Fibroblast of the aortic adventitia (primary cell): ENCODE data around the gene ZNRF1. TPM values are rescaled to one million over a fixed set of nuclear protein-coding genes. Genes with fewer than 3 reads are reported as not detected.

Source experiments
- DNase-seq: peaks from one replicate; pipeline ENCODE4 v3.0.0-alpha.2; 2010; ENCODE audit warnings: low read depth
- H3K4me3 ChIP-seq: 2 replicates; pipeline ENCODE4 v1.5.1; 2011; ENCODE audit warnings: low read depth, mild to moderate bottlenecking, control low read depth, low read length, moderate library complexity
- CTCF ChIP-seq: IDR thresholded peaks from 2 replicates; pipeline ENCODE4 v1.5.1; 2011; ENCODE audit warnings: mild to moderate bottlenecking, low read length, control low read depth, inconsistent platforms; ENCODE audit not compliant: insufficient read depth
- total RNA-seq: library from RNA; depleted of rRNA; stranded (reverse); fragments of >200 nt; gene quantifications from 2 replicates; pipeline ENCODE4 v1.2.3, GENCODE V29; 2012; ENCODE audit warnings: low replicate concordance

The ZNRF1 gene
- total RNA-seq, 1 donor, result 14.5 TPM

DNA sequence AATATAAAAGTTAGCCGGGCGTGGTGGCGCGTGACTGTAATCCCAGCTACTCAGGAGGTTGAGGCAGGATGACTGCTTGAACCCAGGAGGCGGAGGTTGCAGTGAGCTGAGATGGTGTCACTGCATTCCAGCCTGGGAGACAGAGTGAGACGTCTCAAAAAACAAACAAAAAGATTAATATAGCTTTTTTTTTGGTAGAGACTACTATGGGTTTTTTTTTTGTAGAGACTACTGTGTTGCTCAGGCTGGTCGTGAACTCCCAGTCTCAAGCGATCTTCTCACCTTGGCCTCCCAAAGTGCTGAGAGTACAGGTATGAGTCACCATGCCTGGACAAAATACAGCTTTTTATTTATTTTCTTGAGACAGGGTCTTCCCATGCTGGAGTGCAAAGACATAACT is 20.2 kb downstream of the ZNRF1 start:
- no peak for DNase-seq
- no peak for TF ChIP-seq CTCF

DNA sequence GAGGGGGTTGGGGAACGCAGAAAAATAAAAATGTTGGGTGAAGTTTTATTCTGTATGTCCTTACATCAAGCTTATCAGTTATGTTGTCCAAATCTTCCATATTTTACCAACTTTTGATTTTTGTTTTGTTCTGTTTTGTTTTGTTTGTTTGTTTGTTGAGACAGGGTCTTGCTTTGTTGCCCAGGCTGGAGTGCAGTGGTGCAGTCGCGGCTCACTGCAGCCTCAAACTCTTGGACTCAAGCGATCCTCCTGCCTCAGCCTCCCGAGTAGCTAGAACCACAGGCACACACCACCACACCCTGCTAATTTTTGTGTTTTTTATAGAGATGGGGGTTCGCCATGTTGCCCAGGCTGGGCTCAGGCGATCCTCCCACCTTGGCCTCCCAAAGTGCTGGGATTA is 20.8 kb downstream of the ZNRF1 start:
- TF ChIP-seq CTCF, result no peak
- no peak for DNase-seq
- no peak overlapping the region for H3K4me3 ChIP-seq

More for the DNA sequence above, 20.2 kb downstream of the ZNRF1 start:
- H3K4me3 ChIP-seq, result no peak overlapping the region

GRCh38 chr16:75021410-75021809 is 22.6 kb downstream of the ZNRF1 start:
- no peak for TF ChIP-seq CTCF
- DNase-seq, result no peak
- no peak overlapping the region for H3K4me3 ChIP-seq

DNA sequence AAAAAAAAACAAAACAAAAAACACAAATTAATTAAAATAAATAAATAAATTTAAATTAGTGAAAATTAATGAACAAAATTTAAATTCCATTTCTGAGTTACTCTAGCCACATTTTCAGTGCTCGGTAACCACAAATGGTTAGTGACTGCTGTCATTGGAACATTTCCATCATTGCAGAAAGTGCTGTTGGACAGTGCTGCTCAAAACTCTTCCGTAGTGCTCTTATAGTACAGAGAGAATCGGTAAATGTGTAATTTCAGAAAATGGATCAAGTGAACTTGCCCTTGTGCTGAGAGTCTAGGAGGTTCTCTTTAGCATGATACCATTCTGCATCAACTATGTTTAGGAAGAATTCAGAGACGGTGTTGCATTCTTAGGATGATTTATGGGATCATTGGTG is 23.7 kb downstream of the ZNRF1 start:
- no peak for DNase-seq
- H3K4me3 ChIP-seq, result no peak overlapping the region
- TF ChIP-seq CTCF, result no peak

GRCh38 chr16:75023009-75023408 is 24.2 kb downstream of the ZNRF1 start:
- no peak for DNase-seq
- TF ChIP-seq CTCF, result no peak
- no peak overlapping the region for H3K4me3 ChIP-seq

- TF ChIP-seq CTCF, result no peak
- no peak for DNase-seq
- H3K4me3 ChIP-seq, result no peak overlapping the region
Measured at GRCh38 chr16:75024182-75024581, 25.4 kb downstream of the ZNRF1 start.

DNA sequence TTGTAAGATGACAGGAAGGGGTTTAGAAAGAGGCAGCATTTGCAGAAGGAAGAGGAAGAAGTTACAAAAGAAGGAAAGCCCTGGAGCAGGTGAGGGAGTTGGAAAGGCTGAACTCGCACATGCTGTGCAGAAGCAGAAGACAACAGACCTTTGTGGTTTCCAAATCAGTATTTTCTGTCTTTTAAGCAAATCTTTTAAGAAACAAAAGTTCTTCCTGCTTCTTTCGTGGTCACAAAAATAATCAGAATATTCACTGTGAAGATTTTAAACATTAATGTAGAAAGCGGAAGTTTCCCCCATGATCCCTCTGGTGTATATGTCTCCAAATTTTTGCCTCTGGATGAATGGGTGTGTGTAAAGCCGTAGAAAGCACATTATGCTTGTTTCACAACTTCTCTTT is 25.8 kb downstream of the ZNRF1 start:
- DNase-seq, result no peak
- no peak overlapping the region for H3K4me3 ChIP-seq
- no peak for TF ChIP-seq CTCF
